T-helper 9 cell (primary cell): ENCODE measurements around the gene LRP4.

ENCODE experiments used
- DNase-seq: peaks from one replicate; pipeline ENCODE4 v3.0.0-alpha.2; 2020

The LRP4 gene

DNA sequence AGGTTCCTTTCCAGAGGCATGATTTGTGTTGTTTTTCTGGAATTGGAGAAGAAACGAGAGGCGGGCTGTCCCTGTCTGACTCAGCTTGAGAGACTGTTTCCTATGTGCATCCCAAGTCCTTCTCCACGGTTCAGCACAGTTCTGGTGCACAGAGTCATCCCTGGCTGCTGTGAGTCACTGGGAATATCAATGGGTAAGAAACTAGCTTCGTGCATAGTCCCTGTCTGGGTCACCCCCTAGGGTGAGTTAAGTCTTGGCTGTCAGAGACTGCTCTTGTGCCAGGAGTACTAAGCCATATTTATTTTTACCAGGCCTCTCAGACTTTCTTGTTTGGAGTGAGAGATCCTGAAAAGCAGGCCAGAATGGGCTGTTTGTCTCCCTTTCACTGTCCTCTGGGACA is 2.4 kb upstream of the LRP4 start:
- no peak for DNase-seq

DNA sequence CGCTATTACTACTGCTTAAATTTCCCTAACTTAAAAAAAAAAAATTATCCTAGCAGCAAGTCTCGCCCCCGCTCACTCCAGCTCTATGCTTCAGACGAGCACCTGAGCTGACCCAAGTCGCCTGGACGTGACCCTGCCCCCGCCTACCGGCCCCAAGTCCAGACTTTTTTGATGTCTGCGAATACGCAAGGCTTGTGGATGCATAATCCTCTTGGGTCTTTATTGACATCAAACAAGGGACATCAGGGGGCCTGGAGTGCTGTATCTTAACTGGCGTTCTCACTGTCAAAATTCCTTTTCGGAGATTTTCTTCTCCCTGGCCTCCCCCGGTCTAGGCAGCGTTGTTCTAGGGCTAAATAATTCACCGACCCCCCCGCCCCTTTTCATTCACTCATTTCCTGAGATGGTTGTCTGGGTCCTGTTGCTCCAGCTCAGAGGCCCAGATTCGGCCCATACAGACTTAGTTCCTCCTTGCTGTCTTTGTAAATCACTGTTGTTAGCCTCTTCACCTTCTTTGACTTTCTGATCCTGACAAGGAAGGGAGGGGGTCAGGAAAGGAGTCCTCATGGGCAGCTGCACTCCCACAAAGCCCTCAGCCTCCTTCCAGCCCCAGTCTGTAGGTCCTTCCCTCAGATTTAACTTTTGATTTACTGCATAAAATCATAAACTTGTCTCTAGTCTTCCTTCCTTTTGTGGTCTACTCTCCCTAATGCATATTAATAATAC is 601 bp upstream of the LRP4 start:
- DNase-seq, result no peak

DNA sequence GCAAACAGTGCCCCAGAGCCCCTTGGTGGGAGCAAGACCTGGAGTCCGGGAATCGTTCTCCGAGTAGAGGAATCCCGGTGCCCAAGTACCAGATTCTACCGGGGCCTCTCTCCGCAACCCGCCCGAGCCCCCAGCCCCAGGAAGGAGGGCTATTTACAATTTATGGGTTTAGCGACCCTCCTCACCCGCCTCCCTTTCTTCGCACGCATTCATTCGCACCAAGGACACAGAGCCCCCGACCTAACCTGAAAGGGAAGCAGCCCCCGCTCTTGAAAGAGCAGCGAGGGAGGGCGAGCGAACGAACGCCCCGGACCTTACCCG is 628 bp downstream of the LRP4 start:
- DNase-seq, result no peak

DNA sequence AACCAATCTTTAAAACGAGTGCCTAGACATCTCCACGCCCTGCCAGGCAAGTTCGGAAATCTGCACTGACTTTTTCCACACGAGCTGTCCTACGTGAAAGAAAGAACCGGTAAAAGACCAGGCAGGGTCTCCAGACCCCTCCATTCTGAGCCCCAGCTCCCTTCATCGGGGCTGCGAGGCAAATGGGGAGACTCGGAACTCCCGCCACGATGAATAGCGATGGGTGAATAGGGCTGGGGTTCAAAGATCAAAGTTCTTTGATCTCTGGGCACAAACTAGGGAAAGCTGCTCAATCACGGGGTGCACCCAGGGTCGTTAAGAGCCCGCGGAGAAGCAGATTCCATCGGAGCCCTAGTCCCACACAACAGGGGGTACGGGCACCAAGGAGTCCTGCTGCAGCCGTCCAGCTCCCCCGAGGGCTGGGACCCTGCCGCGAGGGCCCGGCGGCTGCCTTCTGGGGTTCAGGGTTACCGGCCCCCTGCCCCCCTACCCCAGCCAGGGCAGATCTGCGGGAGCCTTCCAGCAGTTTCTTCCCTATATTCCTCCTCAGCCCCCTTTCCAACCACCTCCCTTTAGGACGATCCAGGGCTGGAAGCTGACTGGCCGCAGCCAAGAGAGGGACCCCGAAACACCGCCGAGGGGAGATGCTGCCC is 1.1 kb downstream of the LRP4 start:
- DNase-seq, result no peak

DNA sequence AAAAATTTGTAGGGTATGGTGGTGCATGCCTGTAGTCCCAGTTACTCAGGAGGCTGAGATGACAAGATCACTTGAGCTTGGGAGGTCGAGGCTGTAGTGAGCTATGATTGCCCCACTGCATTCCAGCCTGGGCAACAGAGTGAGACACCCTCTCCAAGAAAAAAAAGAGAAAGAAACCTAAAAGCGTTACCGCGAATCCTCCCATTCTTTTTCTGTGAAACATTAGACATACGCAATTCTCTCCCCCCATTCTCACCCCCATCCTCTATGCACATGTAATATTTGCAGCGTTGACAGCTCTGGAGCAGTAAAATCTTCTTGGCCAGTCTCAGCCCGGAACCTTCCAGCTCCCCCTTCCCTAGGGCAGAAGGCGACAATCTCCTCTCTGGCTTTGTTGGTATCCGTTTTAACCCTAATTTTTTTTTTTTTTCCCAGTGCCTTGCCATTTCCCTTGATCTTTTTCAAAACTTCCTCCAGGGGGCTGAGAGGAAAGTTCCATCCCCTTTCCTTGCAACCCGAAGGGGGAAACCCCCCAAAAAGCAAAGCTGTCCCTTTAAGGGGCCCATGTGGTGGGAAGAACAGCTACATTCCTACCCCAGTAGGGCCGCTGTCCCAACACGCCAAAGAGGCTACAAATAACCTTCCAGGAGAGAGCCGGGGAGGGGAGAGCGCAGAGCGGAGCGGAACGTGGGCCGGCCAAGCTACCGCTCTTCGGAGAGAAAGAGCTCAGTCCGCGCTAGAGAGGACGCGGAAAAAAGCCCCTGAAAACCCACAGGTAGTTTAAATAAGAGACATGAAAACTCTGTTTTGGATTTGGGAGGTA is 1.9 kb downstream of the LRP4 start:
- no peak for DNase-seq

DNA sequence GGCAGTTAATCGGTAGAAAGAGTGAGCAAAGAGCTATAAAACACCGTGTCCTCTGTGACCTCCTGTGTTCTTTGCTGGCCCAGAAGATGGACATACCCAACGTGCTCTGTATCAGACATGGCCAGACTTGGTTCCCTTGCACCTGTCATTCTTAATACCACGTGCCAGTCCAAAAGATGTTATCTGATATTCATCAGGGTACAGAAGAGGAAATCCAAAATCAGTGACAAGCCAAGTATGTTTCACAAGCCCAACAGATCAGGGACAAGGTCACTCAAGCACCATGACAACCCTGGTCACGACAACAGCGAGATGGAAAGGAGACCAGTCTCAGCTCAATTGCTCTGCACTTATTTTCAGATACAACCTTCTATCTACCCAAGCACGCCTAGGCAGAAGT is 3.4 kb downstream of the LRP4 start:
- DNase-seq, result no peak

DNA sequence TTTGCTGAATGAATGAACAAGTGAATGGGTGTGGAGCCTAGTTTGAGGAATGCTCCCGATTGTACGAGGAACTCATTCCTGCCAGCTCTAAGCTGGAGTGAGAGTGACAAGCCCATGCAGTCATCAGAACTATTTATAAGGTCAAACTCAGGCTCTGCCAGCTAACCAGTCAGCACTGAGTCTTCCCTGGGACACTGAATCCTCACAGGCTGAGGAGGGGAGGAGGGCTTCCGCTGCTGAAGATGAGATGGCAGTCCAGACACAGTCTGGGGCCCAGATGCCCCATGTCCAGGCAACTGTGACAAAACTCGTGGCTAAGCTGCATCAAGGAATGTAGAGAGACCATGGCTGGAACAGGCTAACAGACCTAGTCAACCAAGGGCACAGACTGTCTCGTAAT is 4.0 kb downstream of the LRP4 start:
- no peak for DNase-seq

DNA sequence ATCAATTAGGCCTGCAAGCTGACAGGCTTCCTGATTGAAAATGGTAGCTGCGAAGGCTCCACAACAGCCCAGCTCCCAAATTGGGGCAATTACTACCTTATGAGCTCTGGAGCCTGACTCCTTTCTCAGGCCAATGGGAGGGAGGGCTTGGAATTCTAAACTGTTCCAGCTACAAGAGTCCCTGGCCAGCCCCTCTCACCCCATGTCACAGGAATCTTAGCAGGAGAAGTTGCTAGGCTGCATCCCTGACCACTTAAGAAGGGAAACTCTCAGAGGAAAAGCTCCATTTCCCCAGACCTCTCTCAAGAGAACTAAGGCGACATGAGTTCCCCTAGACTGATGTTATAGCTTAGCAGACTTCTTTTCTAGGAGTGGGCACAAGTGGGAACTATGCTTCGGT is 4.9 kb downstream of the LRP4 start:
- DNase-seq, result no peak

DNA sequence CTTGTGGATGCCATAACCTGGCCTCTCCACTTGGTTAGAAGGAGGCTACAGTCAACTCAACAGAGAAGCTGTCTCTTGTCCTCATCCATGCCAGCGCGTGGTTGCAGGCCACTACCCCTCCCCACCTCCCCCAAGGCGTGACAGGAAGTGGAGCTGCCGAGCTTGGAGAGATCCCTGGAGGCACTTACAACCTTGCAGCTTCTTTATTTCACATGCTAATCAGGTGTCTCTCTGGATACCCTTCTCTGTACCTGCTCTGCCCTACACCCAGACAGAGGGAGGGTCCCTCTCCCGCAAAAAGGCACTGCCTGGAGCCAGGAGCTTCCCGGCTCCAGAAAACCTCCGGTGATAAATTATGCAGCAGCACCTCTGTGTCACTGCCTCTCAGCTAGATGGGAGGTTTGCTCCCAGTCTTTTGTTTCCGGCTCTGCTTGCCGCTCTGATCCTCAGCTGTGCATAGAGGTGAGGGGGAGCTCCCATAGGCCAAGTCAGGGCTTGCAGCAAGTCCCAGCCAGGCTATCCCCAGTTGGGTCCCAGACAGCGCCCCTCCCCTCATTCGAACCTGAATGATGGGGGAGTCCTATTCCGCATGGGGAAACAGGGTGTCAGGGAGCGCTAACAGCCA is 5.7 kb downstream of the LRP4 start:
- no peak for DNase-seq

DNA sequence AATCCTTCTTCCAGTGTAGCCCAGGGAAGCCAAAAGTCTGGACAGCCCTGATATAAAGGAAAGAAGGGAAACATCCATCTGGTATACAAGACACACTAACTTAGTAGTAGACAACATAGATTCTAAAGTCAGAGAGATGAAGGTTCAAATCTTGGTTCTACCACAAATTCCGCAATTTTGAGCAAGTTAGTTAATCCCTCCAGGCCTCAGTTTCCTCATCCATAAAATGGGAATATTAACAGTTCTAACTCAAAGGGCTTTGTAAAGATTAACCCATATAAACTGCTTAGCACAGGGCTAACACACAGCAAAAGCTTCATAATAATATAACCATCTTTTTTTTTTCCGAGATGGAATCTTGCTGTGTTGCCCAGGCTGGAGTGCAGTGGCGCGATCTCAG is 10.7 kb downstream of the LRP4 start:
- no peak for DNase-seq

DNA sequence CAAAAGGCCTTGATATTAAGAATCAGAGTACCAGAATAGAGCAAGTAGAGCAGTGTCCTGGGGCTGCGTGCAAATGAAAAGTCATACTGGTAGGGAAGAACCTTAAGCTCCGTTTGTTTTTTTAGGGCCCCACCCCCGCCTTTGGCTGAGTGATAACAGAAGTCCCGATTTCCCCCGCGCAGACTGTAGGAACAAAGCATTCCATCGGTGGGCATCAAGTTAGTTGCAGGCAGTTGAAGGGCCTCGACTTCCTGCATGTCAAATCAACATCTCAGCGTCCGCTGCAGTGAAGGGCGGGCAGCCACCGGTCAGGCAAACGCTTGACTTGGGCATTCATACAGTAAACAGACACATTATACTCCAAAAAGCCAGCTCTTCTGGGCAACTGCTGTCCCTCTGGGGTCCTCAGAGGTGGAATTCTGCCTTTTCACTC is 11.7 kb downstream of the LRP4 start:
- DNase-seq, result no peak

DNA sequence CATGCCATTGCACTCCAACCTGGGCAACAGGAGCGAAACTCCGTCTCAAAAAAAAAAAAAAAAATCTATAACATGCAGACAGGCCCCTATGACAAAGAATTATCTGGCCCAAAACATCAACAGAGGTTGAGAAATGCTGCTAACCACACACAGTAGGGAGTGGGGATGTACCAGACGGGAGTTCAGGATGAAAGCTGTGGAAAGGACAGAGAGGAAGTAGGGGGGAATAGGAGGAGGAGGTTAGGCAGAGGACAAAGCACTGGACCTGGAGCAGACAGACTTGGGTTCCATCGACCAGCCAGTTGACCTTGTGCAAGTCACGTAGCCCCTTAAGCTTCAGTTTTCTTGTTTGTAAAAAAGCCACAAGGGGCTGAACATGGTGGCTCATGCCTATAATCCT is 12.5 kb downstream of the LRP4 start:
- DNase-seq, result no peak

DNA sequence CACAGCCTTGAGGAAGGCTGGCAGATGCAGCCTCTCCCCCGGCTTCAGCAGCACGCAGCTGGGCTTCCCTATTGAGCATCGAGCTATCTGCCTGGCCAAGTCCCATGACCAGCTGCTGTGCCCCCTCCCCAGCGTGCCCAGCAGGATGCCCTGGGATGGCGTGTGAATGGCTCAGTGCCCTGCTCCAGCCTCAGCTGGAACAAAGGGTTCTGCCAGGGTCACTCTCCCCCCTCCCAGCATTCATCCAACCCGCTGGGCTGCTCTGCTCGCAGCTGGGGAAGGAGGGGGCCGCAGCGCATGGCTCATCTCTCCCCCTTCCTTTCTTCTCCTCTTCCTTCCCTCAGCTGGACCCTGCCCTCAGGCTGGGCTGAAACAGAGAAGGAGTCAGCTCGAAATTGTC is 14.5 kb downstream of the LRP4 start:
- no peak for DNase-seq

DNA sequence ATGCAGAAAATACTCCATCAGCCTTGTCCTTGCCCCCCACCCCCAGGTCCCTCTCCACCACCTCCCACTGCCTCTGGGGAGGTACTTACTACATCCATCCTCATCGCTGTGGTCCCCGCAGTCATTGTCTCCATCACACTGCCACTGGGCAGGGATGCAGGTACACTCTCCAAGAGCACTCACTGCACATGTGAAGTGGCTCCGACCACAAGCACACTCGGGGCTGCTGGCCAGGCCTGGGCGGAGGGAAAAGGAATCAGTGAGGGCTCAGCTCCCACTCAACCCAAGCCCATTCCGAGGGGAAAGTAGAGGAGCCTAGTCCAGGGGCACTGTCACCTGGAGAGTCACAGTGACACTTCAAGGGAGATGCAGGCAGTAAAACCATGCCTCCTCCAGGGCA is 15.7 kb downstream of the LRP4 start:
- DNase-seq, result no peak

DNA sequence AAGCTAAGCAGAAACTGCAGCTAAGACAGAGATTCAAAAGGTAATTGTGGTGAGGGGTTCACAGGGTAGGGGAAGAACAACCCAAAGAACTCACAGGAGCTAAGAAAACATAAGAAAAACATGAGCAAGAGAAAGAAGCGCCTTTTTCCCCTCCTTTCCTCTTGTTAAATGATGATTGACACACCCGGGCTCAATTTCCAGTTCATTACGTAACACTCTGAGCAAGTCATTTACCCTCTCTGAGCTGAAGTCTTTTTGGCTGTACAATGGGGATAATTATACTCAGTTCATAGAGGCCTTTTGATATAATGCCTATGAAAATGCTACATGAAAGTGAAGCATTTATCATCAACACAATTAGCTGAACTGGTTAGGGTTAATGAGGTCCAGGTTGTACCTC is 17.2 kb downstream of the LRP4 start:
- no peak for DNase-seq

DNA sequence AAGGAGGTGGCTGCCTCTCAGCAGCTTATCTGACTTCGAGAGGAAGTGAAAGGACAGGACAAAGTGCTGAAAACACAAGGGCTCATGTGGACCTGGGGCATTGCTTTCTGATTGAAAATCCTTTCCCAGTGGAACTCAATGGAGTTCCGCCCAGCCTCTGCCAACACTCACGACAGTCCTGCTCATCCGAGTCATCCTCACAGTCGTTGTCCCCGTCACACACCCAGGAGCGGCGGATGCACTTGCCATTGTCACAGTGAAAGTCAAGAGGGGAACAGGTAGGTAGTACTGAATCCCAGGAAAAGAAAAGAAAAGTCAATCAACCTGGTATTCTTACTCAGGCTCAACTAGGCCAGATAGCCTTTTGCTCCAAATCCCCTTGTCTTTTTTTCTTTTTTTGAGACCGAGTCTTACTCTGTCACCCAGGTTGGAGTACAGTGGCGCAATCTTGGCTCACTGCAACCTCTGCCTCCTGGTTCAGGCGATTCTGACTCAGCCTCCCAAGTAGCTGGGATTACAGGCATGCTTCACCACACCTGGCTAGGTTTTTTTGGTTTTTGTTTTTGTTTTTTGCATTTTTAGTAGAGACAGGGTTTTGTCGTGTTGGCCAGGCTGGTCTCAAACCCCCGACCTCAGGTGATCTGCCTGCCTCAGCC is 18.1 kb downstream of the LRP4 start:
- no peak for DNase-seq

DNA sequence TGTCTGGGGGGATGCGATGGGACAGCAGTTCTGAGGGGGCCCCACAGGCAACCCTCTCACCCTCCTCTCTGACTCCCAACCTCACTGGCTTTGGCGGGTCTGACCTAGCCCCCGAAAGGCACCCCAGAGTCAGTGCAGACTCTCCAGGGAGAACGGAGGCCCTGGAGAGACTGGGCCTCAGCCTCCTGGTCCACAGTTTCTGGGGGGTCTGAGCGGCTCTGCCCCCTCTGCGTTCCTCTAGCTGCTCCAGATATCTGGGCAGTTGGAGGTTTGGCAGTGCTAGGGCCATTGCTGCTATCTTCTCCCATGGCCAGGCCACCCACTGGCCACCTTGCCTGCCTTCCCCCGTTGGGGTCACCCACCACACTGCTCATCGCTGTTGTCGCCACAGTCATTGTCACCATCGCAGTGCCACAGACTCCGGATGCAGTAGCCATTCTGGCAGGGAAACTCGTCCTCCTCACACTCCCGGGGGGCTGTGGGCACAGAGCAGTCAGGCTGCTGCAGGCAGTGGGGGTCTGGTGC is 18.8 kb downstream of the LRP4 start:
- DNase-seq, result no peak

DNA sequence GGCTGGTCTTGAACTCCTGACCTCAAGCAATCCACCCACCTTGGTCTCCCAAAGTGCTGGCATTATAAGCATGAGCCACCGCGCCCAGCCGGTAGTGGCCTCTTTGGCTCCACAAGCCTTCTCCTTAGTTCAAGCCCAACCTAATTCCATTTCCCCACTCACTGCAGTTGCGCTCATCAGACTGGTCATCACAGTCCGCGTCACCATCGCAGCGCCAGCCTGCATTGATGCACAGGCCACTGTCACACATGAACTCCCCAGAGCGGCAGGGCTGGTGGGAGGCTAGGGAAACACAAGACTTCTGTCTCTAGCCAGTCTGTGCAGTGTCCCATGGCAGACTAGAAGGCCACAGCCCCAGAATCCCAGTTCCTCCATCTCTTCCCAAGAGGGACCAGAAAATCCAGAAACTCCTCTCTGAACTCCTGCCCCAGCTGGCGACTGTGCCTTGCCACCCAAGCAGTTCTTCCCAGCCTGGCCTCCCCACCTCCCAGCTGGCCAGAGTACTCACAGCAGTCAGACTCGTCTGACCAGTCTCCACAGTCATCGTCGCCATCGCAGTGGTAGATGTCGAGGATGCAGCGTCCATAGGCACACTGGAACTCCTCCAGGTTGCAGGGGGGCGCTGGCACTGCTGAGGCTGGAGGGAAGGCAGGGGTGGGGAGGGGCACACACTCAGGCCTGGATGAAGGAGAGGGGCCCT is 19.8 kb downstream of the LRP4 start:
- DNase-seq, result no peak

DNA sequence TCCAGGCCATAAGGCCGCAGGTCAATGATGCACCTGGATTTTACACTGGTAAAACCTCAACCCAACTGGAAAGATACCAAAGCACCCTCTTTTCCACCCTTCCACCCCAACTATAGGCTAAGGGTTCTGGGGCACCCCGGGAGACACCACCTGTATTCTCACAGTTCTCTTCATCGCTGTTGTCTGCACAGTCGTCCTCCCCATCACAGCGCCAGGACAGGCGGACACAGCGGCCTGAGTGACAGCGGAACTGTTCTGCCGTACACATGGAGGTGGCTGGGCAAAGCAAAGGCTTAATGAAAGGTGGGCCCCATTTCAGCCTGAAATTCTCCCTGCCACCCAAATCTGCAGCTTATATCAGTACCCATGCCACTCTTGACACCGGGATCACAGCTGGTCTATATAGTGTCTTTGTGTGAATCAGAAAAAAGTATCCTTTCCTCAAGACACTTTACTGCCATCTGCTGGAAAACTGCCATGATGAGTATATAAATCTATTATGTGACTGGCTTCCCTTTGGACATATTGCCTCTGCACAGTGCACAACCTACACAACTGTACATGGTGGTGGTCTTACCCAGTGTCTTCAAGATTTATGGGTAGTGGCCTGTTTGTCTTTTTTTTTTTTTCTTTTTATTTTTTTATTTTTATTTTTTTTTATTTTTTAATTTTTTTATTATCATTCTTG is 21.5 kb downstream of the LRP4 start:
- DNase-seq, result no peak

DNA sequence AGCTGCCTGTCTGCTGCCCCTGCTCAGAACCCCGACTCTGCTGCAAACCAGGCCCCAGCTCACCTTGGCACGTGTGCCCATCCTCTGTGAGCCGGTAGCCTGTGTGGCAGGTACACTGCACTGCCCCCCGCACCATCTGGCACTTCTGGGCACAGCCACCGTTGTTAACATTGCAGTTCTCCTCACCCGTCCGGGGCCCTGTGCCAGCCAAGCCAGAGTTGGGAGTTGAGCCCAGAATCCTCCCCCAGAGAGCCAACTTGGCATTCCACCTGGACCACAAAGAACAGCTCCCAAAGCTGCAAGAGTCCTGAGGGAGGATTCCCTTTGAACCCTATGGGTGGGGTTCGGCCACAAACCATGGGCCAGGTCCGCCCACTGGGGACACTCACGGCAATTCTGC is 22.5 kb downstream of the LRP4 start:
- DNase-seq, result no peak

DNA sequence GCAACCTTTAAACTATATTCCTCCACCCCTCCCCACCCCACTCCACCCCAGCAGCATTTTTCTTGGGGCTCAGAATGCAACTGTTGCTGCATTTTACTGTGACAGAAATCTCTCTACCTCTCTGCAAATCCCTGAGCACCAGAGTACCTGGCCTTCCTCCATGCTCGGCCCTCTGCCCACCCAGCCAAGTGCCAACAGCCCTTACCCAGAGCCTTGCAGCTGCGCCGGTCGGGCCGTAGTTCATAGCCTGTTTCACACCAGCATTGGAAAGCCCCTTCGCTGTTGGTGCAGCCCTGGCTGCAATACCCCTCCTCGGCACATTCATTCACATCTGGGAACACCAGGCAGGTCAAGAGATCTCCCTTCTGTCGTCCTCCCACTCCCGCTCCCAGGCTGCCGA is 23.4 kb downstream of the LRP4 start:
- DNase-seq, result no peak

DNA sequence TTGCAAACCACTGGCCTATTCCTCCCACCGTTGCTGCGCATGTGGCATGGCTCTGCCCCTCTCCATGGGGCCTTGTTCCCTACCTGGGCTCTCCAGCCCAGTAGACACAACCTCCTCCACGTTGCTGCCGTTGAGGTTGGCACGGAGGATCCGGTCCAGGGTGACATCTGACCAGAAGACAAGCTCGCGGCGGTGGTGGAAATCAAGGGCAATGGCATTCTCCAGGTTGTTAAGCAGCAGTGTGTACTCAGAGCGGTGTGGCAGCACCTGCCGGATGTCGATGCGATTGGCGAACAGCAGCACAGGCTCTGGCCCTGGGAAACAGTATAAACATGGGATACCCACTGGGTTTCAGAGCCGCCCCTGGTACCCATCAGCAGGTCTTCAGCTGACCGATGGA is 23.8 kb downstream of the LRP4 start:
- DNase-seq, result no peak
